Stomach smooth muscle (tissue), 2 donors: ENCODE data around the gene SEMA3C.

Experiments
- H3K27ac ChIP-seq: one replicate; pipeline ENCODE4 v1.7.0; 2013; ENCODE audit warnings: mild to moderate bottlenecking, low read length, inconsistent platforms
- H3K27me3 ChIP-seq, 2 donors: one replicate each; pipeline ENCODE4 v1.7.0; 2013; ENCODE audit warnings: low read length in 2 of 2; ENCODE audit not compliant: insufficient read depth in 2 of 2, control insufficient read depth in 1 of 2
- H3K36me3 ChIP-seq, 2 donors: one replicate each; pipeline ENCODE4 v1.7.0; 2013; ENCODE audit warnings: low read length in 2 of 2; ENCODE audit not compliant: control insufficient read depth in 2 of 2, insufficient read depth in 2 of 2
- H3K4me1 ChIP-seq: one replicate; pipeline ENCODE4 v1.7.0; 2013; ENCODE audit warnings: low read length; ENCODE audit not compliant: control insufficient read depth, insufficient read depth
- H3K4me3 ChIP-seq, 2 donors: one replicate each; pipeline ENCODE4 v1.7.0; 2013; ENCODE audit warnings: low read length in 2 of 2
- H3K9ac ChIP-seq, 2 donors: one replicate each; pipeline ENCODE4 v1.7.0; 2013; ENCODE audit warnings: low read length in 2 of 2, mild to moderate bottlenecking in 1 of 2
- H3K9me3 ChIP-seq, 2 donors: one replicate each; pipeline ENCODE4 v1.7.0; 2013; ENCODE audit warnings: low read length in 2 of 2; ENCODE audit not compliant: control insufficient read depth in 2 of 2
- donor health status: healthy.
- donor health status: Pancreatic carcinoma.

The SEMA3C gene

GRCh38 chr7:80847895-80848294 lies 71.0 kb downstream of the SEMA3C start:
- Histone ChIP-seq H3K9me3 (no peaks in the 10 kb centered on the region), H3K27me3 (no peaks in the 10 kb centered on the region), H3K9ac (no peak overlapping the region), H3K36me3 (no peaks in the 10 kb centered on the region), H3K4me3 (no peak overlapping the region), H3K27ac (no peak overlapping the region), H3K4me1 (no peaks in the 10 kb centered on the region)

DNA sequence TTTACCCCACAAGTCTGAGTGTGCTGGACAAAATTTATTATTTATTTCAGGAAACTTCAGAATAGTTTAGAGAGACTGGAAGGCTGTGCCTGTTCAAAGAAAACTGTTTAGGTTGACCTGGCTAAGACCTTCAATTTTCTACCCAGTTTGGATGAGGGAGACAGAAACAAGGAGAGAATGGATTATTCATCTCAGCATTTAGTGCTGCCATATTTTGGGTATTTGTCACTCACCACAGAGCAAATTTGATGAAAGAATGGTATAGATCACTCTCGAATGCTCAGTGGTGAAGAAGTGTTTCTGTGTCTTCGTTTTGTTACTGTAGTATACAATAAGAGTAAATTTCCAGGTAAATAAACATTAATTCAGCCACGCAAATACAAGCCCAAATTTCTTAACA lies 71.8 kb downstream of the SEMA3C start:
- Histone ChIP-seq H3K4me1 (peaks cover under 1% of the 10 kb centered on the region), H3K27me3 (no peaks in the 10 kb centered on the region), H3K9me3 (no peaks in the 10 kb centered on the region), H3K36me3 (no peaks in the 10 kb centered on the region), H3K27ac (no peak overlapping the region), H3K4me3 (no peak overlapping the region), H3K9ac (no peak overlapping the region)

DNA sequence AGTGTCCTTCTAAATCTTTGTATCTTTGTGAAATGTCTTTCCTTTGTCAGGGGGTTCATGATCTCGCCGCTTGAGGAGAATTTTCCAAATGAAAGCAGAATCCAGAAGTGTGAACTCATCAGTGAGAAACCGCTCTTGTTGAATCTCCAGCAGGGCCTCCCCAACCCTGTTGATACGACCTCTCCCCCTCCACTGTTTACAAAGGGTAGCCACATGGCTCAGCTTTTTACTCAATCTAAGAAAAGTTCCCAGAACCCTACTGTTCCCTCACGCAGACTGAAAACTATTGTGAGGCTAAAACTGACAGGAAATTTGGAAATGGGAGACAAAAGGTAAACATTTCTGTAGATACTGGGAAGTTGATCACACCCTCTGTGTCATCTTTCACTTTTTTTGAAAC lies 73.9 kb downstream of the SEMA3C start:
- Histone ChIP-seq H3K27me3 (no peaks in the 10 kb centered on the region), H3K4me3 (no peak overlapping the region), H3K9ac (no peak overlapping the region), H3K9me3 (no peaks in the 10 kb centered on the region), H3K4me1 (peaks cover 4% of the 10 kb centered on the region), H3K27ac (no peak overlapping the region), H3K36me3 (no peaks in the 10 kb centered on the region)

GRCh38 chr7:80843018-80843677 lies 75.7 kb downstream of the SEMA3C start:
- Histone ChIP-seq H3K9me3 (no peaks in the 10 kb centered on the region), H3K9ac (no peak overlapping the region), H3K27ac (no peak overlapping the region), H3K27me3 (no peaks in the 10 kb centered on the region), H3K36me3 (no peaks in the 10 kb centered on the region), H3K4me3 (no peak overlapping the region), H3K4me1 (peaks cover 4% of the 10 kb centered on the region)

DNA sequence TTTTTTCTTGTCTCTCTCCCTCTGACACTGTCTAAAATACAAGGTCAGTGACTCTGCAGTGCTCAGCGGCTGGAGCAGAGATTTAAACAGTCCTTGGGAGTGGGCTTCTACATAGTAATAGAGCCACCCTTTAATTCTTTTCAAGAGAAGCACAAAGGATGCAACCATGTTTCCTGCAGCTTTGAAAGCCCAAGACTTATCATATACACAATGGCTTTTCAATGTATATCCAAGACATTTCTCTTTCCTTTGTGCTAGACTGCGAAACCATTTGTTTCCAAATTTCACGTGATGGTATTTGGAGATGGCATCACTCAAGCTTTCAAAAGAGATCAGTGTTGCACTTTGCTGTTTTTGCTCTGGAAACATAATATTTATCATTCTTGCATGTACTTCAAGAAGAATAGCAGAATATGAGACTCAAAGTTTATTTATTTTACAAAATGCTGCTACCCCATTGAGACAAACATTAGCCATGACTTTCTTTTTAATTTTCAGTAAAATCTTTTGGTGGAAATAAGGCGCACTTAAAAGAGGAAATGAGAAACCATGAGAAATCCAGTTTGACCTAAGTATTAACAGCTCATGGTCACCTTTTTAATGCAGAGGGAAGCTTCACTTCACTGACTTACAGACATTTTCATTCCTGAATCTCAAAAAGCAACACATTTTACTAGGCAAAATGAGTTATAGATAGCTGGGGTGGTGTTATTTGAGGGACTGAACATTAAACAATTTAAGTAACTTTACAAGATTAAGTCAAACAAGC lies 76.6 kb downstream of the SEMA3C start:
- no peak overlapping the region for H3K27ac ChIP-seq
- H3K36me3 ChIP-seq, result no peaks in the 10 kb centered on the region
- no peaks in the 10 kb centered on the region for H3K9me3 ChIP-seq
- H3K4me3 ChIP-seq, result peak overlapping the region in 1 of 2 donors; percentile 9
- no peaks in the 10 kb centered on the region for H3K27me3 ChIP-seq
- H3K4me1 ChIP-seq, result peaks cover 4% of the 10 kb centered on the region
- H3K9ac ChIP-seq, result no peak overlapping the region

DNA sequence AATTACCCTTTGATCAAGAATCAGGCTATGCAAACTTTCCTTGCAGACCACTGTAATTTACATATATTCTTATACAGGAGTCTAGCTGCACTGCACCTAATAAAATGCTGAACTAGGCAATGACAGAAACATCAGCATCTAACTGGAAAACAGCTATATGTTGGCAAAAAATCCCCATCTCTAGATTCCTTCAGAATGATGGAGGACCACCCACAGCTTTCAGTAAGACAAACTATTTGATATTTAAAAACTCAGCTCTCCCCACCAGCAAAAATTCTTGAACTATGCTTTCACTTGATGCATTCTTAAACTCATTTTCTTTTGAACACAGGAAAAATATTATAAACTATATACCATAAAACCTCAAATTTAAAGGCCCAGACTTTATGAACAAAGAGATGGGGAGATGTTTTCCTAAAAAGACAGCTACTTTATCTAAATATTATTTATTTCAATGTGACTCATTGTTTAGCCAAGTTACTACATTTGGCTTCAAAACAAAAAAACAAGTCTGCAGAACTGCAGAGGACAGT lies 77.4 kb downstream of the SEMA3C start:
- no peak overlapping the region for H3K4me3 ChIP-seq
- H3K9ac ChIP-seq, result no peak overlapping the region
- no peaks in the 10 kb centered on the region for H3K9me3 ChIP-seq
- no peaks in the 10 kb centered on the region for H3K36me3 ChIP-seq
- no peaks in the 10 kb centered on the region for H3K27me3 ChIP-seq
- no peak overlapping the region for H3K27ac ChIP-seq
- peaks cover 4% of the 10 kb centered on the region for H3K4me1 ChIP-seq

GRCh38 chr7:80840681-80841080 lies 78.2 kb downstream of the SEMA3C start:
- H3K9ac ChIP-seq, result no peak overlapping the region
- no peak overlapping the region for H3K4me3 ChIP-seq
- peaks cover 4% of the 10 kb centered on the region for H3K4me1 ChIP-seq

GRCh38 chr7:80839855-80840254 lies 79.0 kb downstream of the SEMA3C start:
- H3K27ac ChIP-seq, result no peak overlapping the region
- no peaks in the 10 kb centered on the region for H3K9me3 ChIP-seq
- no peaks in the 10 kb centered on the region for H3K27me3 ChIP-seq
- H3K36me3 ChIP-seq, result no peaks in the 10 kb centered on the region
- H3K9ac ChIP-seq, result no peak overlapping the region
- H3K4me1 ChIP-seq, result peaks cover 4% of the 10 kb centered on the region
- H3K4me3 ChIP-seq, result no peak overlapping the region

More at GRCh38 chr7:80840681-80841080, 78.2 kb downstream of the SEMA3C start:
- no peaks in the 10 kb centered on the region for H3K27me3 ChIP-seq
- H3K27ac ChIP-seq, result no peak overlapping the region
- H3K36me3 ChIP-seq, result no peaks in the 10 kb centered on the region
- no peaks in the 10 kb centered on the region for H3K9me3 ChIP-seq

GRCh38 chr7:80838643-80839042 lies 80.2 kb downstream of the SEMA3C start:
- Histone ChIP-seq H3K27me3 (no peaks in the 10 kb centered on the region), H3K4me3 (no peak overlapping the region), H3K9me3 (no peaks in the 10 kb centered on the region), H3K36me3 (no peaks in the 10 kb centered on the region), H3K4me1 (peaks cover 4% of the 10 kb centered on the region), H3K27ac (no peak overlapping the region), H3K9ac (no peak overlapping the region)

GRCh38 chr7:80837345-80837744 lies 81.5 kb downstream of the SEMA3C start:
- H3K36me3 ChIP-seq, result no peaks in the 10 kb centered on the region

GRCh38 chr7:80835251-80835650 lies 83.6 kb downstream of the SEMA3C start:
- no peaks in the 10 kb centered on the region for H3K27me3 ChIP-seq
- H3K9me3 ChIP-seq, result no peaks in the 10 kb centered on the region
- H3K36me3 ChIP-seq, result no peaks in the 10 kb centered on the region
- H3K9ac ChIP-seq, result no peak overlapping the region
- no peak overlapping the region for H3K27ac ChIP-seq
- peaks cover 3% of the 10 kb centered on the region for H3K4me1 ChIP-seq
- no peak overlapping the region for H3K4me3 ChIP-seq

More at GRCh38 chr7:80837345-80837744, 81.5 kb downstream of the SEMA3C start:
- Histone ChIP-seq H3K27me3 (no peaks in the 10 kb centered on the region), H3K27ac (no peak overlapping the region), H3K4me3 (no peak overlapping the region), H3K9ac (no peak overlapping the region), H3K9me3 (no peaks in the 10 kb centered on the region), H3K4me1 (peaks cover 4% of the 10 kb centered on the region)
